K562 (cell line): Measurements from ENCODE around the gene HNRNPH1. TPM values are rescaled to one million over a fixed set of nuclear protein-coding genes. Genes with fewer than 3 reads are reported as not detected.

Experiments used
- ATAC-seq: fragments of 200-7000 bp; cut with Tn5 transposase; 3 replicates; pipeline ENCODE4 v1.9.1; 2020; ENCODE audit warnings: moderate library complexity
- BruUV-seq: library from RNA; stranded (reverse); fragments of 400-500 nt; replicated peaks from 2 replicates; lab custom pipeline; 2021; lab: Mats Ljungman, UMichigan
- CTCF ChIA-PET: fragments of 300-600 bp; formaldehyde crosslinking; extraction: SDS; loops from one replicate; lab custom pipeline; 2021; ENCODE audit warnings: low intra/inter-chr PET ratio; lab: Yijun Ruan, JAX
- POLR2A ChIA-PET: fragments of 300-600, 350-650 bp; sonication (Branson Sonifier 250); formaldehyde crosslinking; extraction: SDS; loops from one replicate; lab custom pipeline; 2021; ENCODE audit warnings: antibody characterized with exemption, inconsistent platforms; lab: Yijun Ruan, JAX
- DNase-seq, 4 experiments: peaks; one replicate each; pipeline versions ENCODE4 v3.0.0 to v3.0.0-alpha.2; 2011 to 2018; ENCODE audit warnings: low spot score in 3 of 4, mixed read lengths in 3 of 4; ENCODE audit errors: extremely low read depth in 1 of 4
- FAIRE-seq: peaks from 2 replicates; lab custom pipeline; 2011; peaks lifted over from hg19 to GRCh38; lab: Jason Lieb, UNC
- H2AFZ ChIP-seq: 2 replicates; pipeline ENCODE4 v1.6.0; 2011; ENCODE audit warnings: low read depth, low read length, control low read depth, inconsistent platforms
- H3K27ac ChIP-seq: fragments of 200-600 bp; 3 replicates; pipeline ENCODE4 v1.8.0; 2011; ENCODE audit warnings: low read depth, mild to moderate bottlenecking, control low read depth, inconsistent platforms, low read length, moderate library complexity, mixed read lengths; ENCODE audit errors: extremely low read depth
- H3K27me3 ChIP-seq, 2 experiments: fragments of 300-600 bp in 1 of 2; 2 replicates in 1 of 2; 3 replicates in 1 of 2; pipeline versions ENCODE4 v1.6.0 to v1.8.0; 2011; ENCODE audit warnings: inconsistent platforms in 2 of 2, low read length in 2 of 2, mild to moderate bottlenecking in 1 of 2, mixed read lengths in 1 of 2, moderate library complexity in 1 of 2; ENCODE audit not compliant: control insufficient read depth in 2 of 2, insufficient read depth in 2 of 2
- H3K36me3 ChIP-seq: fragments of 300-600 bp; 3 replicates; pipeline ENCODE4 v1.8.0; 2011; ENCODE audit warnings: mild to moderate bottlenecking, low read length, inconsistent platforms; ENCODE audit not compliant: control insufficient read depth, insufficient read depth
- H3K4me1 ChIP-seq, 2 experiments: fragments of 200-600 bp in 1 of 2; replicated peaks in 1 of 2; 2 replicates in 1 of 2; 3 replicates in 1 of 2; pipeline versions ENCODE4 v1.5.1 to v1.8.0; 2011; ENCODE audit warnings: inconsistent platforms in 2 of 2, low read length in 2 of 2, mild to moderate bottlenecking in 1 of 2, mixed read lengths in 1 of 2, moderate library complexity in 1 of 2; ENCODE audit not compliant: control insufficient read depth in 2 of 2, insufficient read depth in 2 of 2
- H3K4me2 ChIP-seq: 2 replicates; pipeline ENCODE4 v1.6.1; 2011; ENCODE audit warnings: low read length, control low read depth, inconsistent platforms, mixed read lengths; ENCODE audit not compliant: insufficient read depth
- H3K4me3 ChIP-seq: fragments of 200-600 bp; sonication (generic), shearing (Covaris generic); 2 replicates; pipeline ENCODE4 v1.5.1; 2016; ENCODE audit warnings: control low read depth, inconsistent platforms
- H3K79me2 ChIP-seq: fragments of 200-600 bp; 3 replicates; pipeline ENCODE4 v1.8.0; 2011; ENCODE audit warnings: low read length, inconsistent platforms; ENCODE audit not compliant: control insufficient read depth, insufficient read depth
- H3K9ac ChIP-seq, 2 experiments: 2 replicates each; pipeline versions ENCODE4 v1.6.0 to v1.6.1; 2011; ENCODE audit warnings: low read depth in 2 of 2, low read length in 2 of 2, control low read depth in 1 of 2, inconsistent platforms in 1 of 2, mild to moderate bottlenecking in 1 of 2, mixed read lengths in 1 of 2; ENCODE audit not compliant: insufficient read depth in 1 of 2
- H3K9me1 ChIP-seq: one replicate; pipeline ENCODE4 v1.6.0; 2011; ENCODE audit warnings: inconsistent platforms, mild to moderate bottlenecking, low read length, moderate library complexity; ENCODE audit not compliant: control insufficient read depth, insufficient read depth
- H3K9me3 ChIP-seq: replicated peaks from 2 replicates; pipeline ENCODE4 v1.5.1; 2011; ENCODE audit warnings: low read depth, low read length, inconsistent platforms; ENCODE audit not compliant: control insufficient read depth, insufficient read depth
- H4K20me1 ChIP-seq: replicated peaks from 2 replicates; pipeline ENCODE4 v1.6.1; 2011; ENCODE audit warnings: low read length, inconsistent platforms, mixed read lengths; ENCODE audit not compliant: control insufficient read depth, insufficient read depth
- CBFA2T3 ChIP-seq: fragments of 450-650 bp; IDR thresholded peaks from 2 replicates; pipeline ENCODE4 v1.6.1; 2017
- FOXM1 ChIP-seq, 2 experiments: fragments of 450-650 bp in 1 of 2; sonication (generic) in 1 of 2; formaldehyde crosslinking in 1 of 2; IDR thresholded peaks; 2 replicates each; pipeline versions ENCODE4 v1.6.1 to v1.9.0; 2017 to 2022; ENCODE audit warnings: low read depth in 2 of 2, mild to moderate bottlenecking in 2 of 2, missing genetic modification reagents in 1 of 2, moderate library complexity in 1 of 2
- KLF10 ChIP-seq: fragments of 250-450 bp; sonication (Bioruptor Pico); IDR thresholded peaks from 2 replicates; pipeline ENCODE4 v1.6.1; 2021; ENCODE audit warnings: matching md5 sums
- RUNX1 ChIP-seq: sonication (generic); IDR thresholded peaks from 2 replicates; pipeline ENCODE4 v1.6.1; 2016; ENCODE audit warnings: antibody characterized with exemption, low read depth
- SIX5 ChIP-seq, 2 experiments: IDR thresholded peaks; 2 replicates each; pipeline ENCODE4 v1.6.1; 2011; ENCODE audit warnings: low read length in 2 of 2, borderline replicate concordance in 1 of 2, low read depth in 1 of 2, mild to moderate bottlenecking in 1 of 2, moderate library complexity in 1 of 2; ENCODE audit not compliant: insufficient read depth in 1 of 2
- TCF3 ChIP-seq: sonication (generic); formaldehyde crosslinking; IDR thresholded peaks from 2 replicates; pipeline ENCODE4 v1.4.0; 2020; ENCODE audit warnings: mild to moderate bottlenecking, missing genetic modification reagents
- WGBS: fragments of 100-300 bp; shearing (Covaris generic); methylation state at CpG from one replicate; pipeline ENCODE4 v1.1.6; 2016; ENCODE audit warnings: low coverage, mixed read lengths; ENCODE audit not compliant: insufficient coverage; ENCODE audit errors: missing lambda C conversion rate; 5-methylcytosine and 5-hydroxymethylcytosine counted together
- in situ Hi-C: fragments of 300-500 bp; cut with MboI; formaldehyde crosslinking; loops from 4 replicates; pipeline ENCODE4 v1.15.0; 2018; ENCODE audit warnings: inconsistent platforms, mixed read lengths
- intact Hi-C: fragments of 100-400 bp; cut with micrococcal nuclease; formaldehyde crosslinking; loops from 2 replicates; pipeline ENCODE4 v1.14.2; 2022
- polyA plus RNA-seq, 8 experiments: library from polyadenylated mRNA; depleted of rRNA in 4 of 8; stranded (reverse) in 5 of 8; unstranded in 3 of 8; fragments of >200 nt; fragmentation: Nextera tagmentation in 2 of 8; fragmentation: Illumina TruSeq in 1 of 8; extraction: Ambion mirVana in 2 of 8; extraction: Trizol in 1 of 8; gene quantifications; 2 replicates each; pipeline versions ENCODE4 v1.2.1 to v1.2.3, GENCODE V29; 2011 to 2014; ENCODE audit warnings: inconsistent platforms in 1 of 8, missing spikeins in 1 of 8
- total RNA-seq, 7 experiments: library from RNA; depleted of rRNA in 6 of 7; stranded (reverse); fragments of >200 nt in 6 of 7; fragmentation: Illumina TruSeq in 2 of 7; extraction: Trizol in 2 of 7; gene quantifications; 2 replicates each; pipeline versions ENCODE4 v1.2.1 to v1.2.3, GENCODE V29; 2011 to 2021; ENCODE audit warnings: low replicate concordance in 1 of 7
- TF ChIP-seq, protein P1 (sequence below): fragments of 250-450 bp; sonication (Bioruptor Pico); IDR thresholded peaks from 2 replicates; pipeline ENCODE4 v1.5.1; 2021; ENCODE audit warnings: mild to moderate bottlenecking

The HNRNPH1 gene
- total and polyA plus RNA-seq, 9 of the 15 experiments (the other 6 are each of a cell fraction or from before 2014, with no cell fraction given): 103 to 656 (median 561) TPM

DNA sequence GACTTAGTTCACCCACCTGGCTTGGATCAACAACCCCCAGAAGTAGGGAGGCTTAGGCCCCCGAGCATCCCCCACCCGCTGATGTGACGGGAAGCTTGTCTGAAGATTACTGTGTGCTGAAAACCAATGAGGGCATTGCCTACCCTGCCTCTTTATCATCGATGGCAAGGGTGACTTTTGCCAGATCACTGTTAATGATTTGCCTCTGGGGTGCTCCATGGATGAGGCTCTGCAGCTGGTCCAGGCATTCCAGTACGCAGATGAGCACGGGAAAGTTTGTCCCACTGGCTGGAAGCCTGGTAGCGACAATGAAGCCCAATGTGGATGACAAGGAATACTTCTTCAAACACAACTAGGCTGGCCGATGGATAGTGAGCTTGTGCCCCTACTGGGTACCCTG, 51.1 kb downstream of the HNRNPH1 start (continued):
- TF ChIP-seq, protein P1, sequence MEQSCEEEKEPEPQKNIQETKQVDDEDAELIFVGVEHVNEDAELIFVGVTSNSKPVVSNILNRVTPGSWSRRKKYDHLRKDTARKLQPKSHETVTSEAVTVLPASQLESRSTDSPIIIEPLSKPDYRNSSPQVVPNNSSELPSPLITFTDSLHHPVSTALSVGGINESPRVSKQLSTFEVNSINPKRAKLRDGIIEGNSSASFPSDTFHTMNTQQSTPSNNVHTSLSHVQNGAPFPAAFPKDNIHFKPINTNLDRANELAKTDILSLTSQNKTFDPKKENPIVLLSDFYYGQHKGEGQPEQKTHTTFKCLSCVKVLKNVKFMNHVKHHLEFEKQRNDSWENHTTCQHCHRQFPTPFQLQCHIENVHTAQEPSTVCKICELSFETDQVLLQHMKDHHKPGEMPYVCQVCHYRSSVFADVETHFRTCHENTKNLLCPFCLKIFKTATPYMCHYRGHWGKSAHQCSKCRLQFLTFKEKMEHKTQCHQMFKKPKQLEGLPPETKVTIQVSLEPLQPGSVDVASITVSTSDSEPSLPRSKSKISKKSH (CRISPR knock-in tag): no peak

DNA sequence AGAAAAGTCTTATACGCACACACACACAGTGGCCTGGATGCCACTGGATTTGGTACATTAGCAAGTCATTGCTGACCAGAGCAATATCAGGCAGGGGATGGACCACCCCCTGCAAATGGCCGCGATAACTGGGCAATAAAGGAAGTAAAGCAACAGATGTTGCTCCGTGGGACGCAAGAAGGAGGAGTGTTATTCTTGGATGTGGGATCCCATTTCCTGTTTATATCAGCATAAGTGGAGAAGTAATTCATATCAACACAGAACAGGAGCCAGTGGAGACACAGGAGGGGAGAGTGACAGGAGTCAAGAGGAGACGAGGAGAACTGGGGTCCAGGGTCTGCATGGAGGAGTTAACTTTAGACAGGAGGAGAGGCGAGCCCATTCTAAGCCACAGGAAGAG, 54.8 kb downstream of the HNRNPH1 start:
- Histone ChIP-seq H3K4me1 (no peaks in the 10 kb centered on the region), H3K4me3 (no peak overlapping the region), H3K79me2 (no peaks in the 10 kb centered on the region), H2AFZ (no peak overlapping the region), H3K27me3 (no peaks in the 10 kb centered on the region), H3K36me3 (peaks cover 74% of the 10 kb centered on the region), H3K4me2 (no peak overlapping the region), H3K27ac (no peak overlapping the region), H3K9me1 (no peaks in the 10 kb centered on the region)
- BruUV-seq: no TSS peak
- POLR2A ChIA-PET: no interaction called here
- 85% methylated on average over 7 of the region's 7 CpGs for WGBS
- FAIRE-seq (no peak), ATAC-seq (no peak)
- intact Hi-C loops: no loop called here
- TF ChIP-seq FOXM1 (IDR thresholded peaks at IDR 0.05; ENCODE audit: low read depth) (no peak), FOXM1 (CRISPR knock-in tag; IDR thresholded peaks at IDR 0.05; ENCODE audit: low read depth) (no peak), CBFA2T3 (peak; percentile 6; the same call in 1 of the 2 replicates), KLF10 (CRISPR knock-in tag) (no peak), RUNX1 (no peak), SIX5 (IDR thresholded peaks at IDR 0.05; ENCODE audit: borderline replicate concordance in 1 of 2, insufficient read depth in 1 of 2, low read depth in 1 of 2, low read length in 2 of 2) (no peak), TCF3 (peak; percentile 64)
- TF ChIP-seq, all 486 proteins: peak for 2
- no peaks in the 10 kb centered on the region for H4K20me1 ChIP-seq
- CTCF ChIA-PET: no interaction called here
- in situ Hi-C loops: no loop called here
- DNase-seq: no peak
- H3K9me3 ChIP-seq: no peaks in the 10 kb centered on the region
- H3K9ac ChIP-seq: no peak overlapping the region
